ENCODE results near the gene ZBTB20.

Gene ZBTB20

DNA sequence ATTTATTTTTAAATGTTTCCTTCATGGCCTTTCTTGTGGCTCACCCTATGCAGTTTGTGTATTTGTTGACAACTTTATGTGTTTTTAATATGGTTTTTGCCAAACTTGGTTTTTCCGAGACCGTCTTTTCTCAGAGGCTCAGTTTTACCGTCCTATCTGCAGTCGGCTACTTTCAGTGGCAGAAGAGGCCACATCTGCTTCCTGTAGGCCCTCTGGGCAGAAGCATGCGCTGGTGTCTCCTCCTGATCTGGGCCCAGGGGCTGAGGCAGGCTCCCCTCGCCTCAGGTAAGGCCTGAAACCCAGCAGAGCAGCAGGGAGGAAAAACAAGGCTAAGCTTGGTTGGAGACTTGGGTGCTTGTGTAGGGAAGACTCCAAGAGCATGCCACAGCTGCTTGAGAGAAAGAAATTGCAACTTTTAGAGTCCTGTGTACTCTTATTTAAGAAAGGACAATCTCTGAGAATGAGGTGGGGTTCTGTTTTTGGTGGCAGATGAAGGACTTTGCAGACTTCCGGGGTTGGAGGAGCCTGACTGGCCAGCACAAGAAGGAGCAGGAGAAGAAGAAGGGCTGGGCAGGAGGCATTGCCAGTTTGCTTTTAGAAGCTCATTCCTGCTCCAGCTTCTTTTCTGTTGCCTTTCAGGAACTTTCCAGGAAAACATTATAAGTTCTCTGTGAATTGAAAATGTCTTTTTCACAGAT lies 853.1 kb downstream of the ZBTB20 start, which contains the start of gene TIGIT:
Gene TIGIT (plus strand): TSS at position 191 of the 698 bp plus-strand sequence. CDS start 34 bp downstream, at position 225.
- DNase-seq (ENCODE audit: low read depth, low spot score): no peak
- CTCF ChIA-PET: interaction anchor here (1.6 kb wide), 1 partner anchor 19 kb away, joined by 4 read pairs; no protein-coding TSS in a partner anchor
- H3K4me3 ChIP-seq (ENCODE audit: low read depth, low read length): no peak within 1 kb of the TSS
- no peak for TF ChIP-seq CTCF (IDR thresholded peaks at IDR 0.05; ENCODE audit: insufficient read depth, low read length, missing control alignments)
- POLR2A ChIA-PET: no interaction called here

GRCh38 chr3:114290911-114291901 lies 855.9 kb downstream of the ZBTB20 start:
- POLR2A ChIA-PET: no interaction called here
- DNase-seq (ENCODE audit: low read depth, low spot score): no peak
- peak; percentile 67 for TF ChIP-seq CTCF (IDR thresholded peaks at IDR 0.05; ENCODE audit: insufficient read depth, low read length, missing control alignments)
- no peak overlapping the region for H3K4me3 ChIP-seq (ENCODE audit: low read depth, low read length)
- CTCF ChIA-PET: interaction anchor here (1.0 to 3.2 kb wide), 9 partner anchors 9 to 131 kb away, joined by 3 to 17 read pairs (median 4); no protein-coding TSS in a partner anchor

DNA sequence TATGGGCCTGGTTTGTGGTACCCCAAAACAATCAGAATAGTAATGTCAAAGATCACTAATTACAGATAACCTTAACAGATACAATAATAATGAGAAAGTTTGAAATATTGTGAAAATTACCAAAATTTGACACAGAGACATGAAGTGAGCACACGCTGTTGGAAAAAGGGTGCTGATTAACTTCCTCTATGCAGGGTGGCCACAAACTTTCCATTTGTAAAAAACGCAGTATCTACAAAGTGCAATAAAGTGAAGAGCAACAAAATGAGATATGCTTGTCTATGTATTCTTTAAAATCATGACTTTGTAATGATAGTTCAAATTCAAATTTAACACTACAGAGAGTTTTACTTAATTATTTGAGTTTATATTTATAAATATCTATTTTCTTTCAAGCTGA lies 860.8 kb downstream of the ZBTB20 start:
- CTCF ChIA-PET: no interaction called here
- TF ChIP-seq CTCF (IDR thresholded peaks at IDR 0.05; ENCODE audit: insufficient read depth, low read length, missing control alignments): no peak
- POLR2A ChIA-PET: no interaction called here
- no peak for DNase-seq (ENCODE audit: low read depth, low spot score)
- H3K4me3 ChIP-seq (ENCODE audit: low read depth, low read length): no peak overlapping the region

DNA sequence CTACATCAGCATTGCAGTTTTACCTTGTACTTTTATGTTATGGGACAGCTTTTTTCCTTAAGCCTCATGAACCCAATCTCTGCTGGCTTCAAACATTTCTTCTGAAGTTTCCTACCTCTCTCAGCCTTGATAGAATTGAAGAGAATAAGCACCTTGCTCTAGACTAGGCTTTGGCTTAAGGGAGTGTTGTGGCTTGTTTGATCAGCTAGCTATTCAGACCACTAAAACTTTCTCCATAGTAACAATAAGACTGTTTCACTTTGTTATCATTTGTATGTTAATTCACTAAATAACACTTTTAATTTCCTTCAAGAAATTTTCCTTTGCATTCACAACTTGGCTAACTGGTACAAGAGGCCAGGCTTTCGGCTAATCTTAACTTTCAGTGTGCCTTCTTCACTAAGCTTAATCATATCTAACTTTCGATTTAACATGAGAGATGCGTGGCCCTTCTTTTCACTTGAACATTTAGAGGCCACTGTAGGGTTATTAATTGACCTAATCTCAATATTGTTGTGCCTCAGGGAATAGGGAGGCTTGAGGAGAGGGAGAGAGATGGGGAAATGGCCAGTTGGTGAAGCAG lies 861.3 kb downstream of the ZBTB20 start:
- H3K4me3 ChIP-seq (ENCODE audit: low read depth, low read length): no peak overlapping the region
- ChIA-PET CTCF (no interaction called here), POLR2A (no interaction called here)
- TF ChIP-seq CTCF (IDR thresholded peaks at IDR 0.05; ENCODE audit: insufficient read depth, low read length, missing control alignments): no peak
- DNase-seq (ENCODE audit: low read depth, low spot score): no peak

DNA sequence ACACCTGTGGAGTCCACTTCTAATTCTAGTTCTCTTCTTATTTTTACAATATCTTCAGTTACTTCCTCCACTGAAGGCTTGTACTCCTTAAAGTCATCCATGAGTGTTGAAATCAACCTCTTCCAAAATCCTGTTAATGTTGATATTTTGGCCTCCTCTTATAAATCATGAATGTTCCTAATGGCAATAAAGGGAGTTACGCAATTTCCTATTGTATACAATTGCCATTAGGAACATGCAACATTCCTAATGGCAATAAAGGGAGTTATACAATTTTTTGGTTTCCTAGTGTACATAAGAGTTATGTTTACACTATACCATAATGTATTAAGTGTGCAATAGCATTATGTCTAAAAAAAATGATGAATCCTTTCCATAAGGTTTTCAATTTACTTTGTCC lies 862.4 kb downstream of the ZBTB20 start:
- H3K4me3 ChIP-seq (ENCODE audit: low read depth, low read length): no peak overlapping the region
- POLR2A ChIA-PET: no interaction called here
- DNase-seq (ENCODE audit: low read depth, low spot score): no peak
- CTCF ChIA-PET: no interaction called here
- no peak for TF ChIP-seq CTCF (IDR thresholded peaks at IDR 0.05; ENCODE audit: insufficient read depth, low read length, missing control alignments)

All from AG04449 (cell line).